Measurements from ENCODE around the gene ZNF367.

- no peak for TF ChIP-seq CTCF (IDR thresholded peaks at IDR 0.05)
- no peak for TF ChIP-seq POLR2A (IDR thresholded peaks at IDR 0.05)
These were observed 50.2 kb downstream of the ZNF367 start for GRCh38 chr9:96367943-96368342.

All from body of pancreas (tissue), 4 donors.